HG03139 (cell line): ENCODE results near the gene OR10D3.
"Not testable (repeated sequence)": the region's sequence is repeated elsewhere in the genome, so short reads cannot be mapped to it uniquely, and the experiment has no call there.

ENCODE experiments used
- ATAC-seq: cut with Tn5 transposase; IDR thresholded peaks from one replicate; pipeline ENCODE4 v1.9.1; 2021; ENCODE audit not compliant: unreplicated experiment

Gene OR10D3, protein sequence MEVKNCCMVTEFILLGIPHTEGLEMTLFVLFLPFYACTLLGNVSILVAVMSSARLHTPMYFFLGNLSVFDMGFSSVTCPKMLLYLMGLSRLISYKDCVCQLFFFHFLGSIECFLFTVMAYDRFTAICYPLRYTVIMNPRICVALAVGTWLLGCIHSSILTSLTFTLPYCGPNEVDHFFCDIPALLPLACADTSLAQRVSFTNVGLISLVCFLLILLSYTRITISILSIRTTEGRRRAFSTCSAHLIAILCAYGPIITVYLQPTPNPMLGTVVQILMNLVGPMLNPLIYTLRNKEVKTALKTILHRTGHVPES

DNA sequence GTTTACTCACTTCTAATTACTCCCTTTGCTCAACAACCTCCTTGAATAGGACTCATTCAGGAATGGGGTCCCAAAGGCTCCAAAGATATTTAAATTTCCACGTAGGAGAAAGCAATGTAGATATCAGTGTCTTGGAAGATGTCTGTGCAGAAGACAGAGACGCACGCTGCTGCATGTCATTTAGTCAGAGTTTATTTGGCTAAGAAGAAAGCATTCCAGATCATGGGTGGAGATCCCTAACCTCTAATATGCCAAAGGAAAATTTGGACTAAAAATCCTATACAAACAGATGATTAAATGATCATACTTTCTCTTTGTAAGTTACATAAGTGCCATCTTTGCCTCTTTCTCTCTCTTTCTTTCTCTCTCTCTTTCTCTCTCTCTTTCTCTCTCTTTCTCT, at the start of gene OR10D3:
Gene OR10D3, plus strand, starts transcription at position 278 of the 400 bp plus-strand sequence. CDS start 1,925 bp downstream, outside the sequence.
- ATAC-seq, result no peak

DNA sequence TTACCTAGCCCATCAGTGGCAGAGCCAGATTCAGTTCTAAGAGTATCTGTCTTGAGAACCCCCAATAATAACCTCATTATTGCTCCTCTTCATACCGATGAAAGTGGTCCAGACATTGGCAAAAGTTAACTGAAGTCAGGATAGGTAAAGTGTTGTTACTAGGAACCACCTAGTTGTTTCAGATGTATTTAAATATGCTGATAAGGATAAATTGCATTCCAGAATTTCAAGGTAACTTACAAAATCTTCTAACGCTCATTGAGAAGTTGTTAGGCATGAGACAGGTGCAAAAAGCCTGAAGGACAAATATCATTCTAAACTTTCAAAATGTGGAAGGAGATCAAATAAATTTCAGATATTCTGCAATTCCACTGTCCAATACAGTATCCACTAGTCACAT, 40.1 kb upstream of the OR10D3 start:
- ATAC-seq, result no peak

DNA sequence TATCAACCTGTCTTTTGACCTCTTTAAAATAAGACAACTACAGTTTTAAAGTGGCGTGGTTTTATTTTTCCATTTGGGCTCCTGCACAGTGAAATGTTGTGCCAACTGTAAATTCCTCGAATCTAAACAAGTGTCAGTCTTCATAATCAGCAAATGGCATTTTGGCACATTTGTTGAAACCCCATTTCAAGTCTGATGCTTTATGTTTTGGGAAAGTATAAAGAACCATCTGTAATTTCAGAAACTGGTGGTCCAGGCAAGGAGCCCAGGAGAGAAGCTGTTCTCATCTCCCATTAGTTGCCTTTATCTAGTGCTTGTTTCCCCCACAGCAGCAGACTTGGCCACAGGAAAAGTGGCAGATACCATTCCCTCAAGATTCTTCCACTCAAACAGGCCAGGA, 35.2 kb upstream of the OR10D3 start:
- ATAC-seq, result no peak

DNA sequence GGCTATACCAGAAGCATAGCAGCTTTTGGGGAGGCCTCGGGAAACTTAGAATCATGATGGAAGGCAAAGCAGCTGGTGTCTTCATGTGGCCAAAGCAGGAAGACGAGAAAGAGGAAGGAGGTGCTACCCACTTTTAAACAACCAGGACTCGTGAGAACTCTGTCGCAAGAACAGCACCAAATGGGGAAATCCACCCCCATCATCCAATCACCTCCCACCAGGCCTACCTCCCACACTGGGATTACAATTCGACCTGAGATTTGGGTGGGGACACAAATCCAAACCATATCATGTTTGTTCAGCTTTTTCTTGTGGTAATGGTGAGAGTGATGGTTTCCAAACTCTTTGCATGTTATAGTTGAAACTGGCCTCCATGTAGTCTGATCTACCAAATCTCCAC, 32.5 kb upstream of the OR10D3 start:
- no peak for ATAC-seq

DNA sequence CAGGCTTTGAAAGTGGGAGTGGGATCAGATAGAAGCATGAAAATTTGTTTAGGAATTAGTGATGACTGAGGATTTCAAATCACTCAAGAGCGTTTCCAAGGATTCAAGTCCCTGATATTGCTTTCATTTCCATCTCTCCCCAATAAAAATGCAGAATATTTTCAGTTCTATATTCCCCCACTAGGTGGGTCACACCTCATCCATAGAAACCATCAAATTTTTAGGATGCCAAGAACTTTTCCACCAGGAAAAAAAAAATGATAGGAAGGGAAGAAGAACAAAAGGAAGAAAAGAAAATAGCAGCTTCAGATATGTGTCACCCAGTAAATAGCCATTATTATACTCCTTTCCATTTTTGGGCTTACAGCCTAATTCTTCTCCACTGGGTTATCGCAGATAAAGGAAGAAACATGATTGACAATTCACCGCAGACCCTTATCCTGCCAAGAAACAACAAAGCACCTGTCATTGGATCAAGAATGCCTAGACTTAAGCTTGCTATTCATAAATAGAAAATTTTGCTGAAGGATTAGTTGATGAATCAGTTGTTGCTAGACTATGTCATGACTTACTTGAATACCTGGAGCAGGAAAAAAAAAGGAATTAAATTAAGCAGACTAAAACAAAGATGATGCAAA, 30.3 kb upstream of the OR10D3 start:
- no peak for ATAC-seq

DNA sequence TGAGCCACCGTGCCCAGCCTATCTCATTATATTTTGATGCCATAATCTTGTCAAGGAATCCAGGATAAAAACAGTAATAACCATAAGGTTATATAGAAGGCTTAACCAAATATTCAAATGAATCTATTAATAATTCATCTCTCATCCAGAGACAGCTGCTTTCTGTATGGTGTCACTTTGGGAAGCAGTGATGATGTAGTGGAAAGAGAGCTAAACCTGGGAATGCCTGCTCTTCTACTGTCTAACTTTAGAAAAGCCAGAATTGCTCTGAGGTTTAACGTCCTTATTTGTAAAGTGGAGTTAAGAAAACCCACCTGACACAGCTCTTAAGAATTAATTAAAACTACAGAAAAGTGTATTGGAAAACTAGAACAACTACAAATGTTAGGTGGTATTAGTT, 29.3 kb upstream of the OR10D3 start:
- no peak for ATAC-seq

DNA sequence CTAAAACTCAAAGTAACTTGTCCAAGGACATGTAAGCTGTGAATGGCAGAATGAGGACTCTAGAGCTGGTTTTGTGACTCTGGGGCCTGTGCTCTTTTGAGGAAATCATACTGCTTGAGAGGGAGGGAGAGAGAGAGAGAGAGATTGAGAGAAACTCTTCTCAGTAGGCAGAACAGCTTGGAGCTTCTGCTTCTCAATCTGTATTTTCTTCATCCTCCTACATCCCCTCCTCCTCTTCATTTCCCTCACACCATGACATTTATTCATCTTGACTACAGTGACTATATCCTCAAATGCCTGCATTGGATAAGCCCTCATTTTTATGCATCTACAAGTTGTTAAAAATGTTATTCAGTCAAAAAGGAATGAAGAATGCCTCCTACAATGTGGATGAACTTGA, 23.7 kb upstream of the OR10D3 start:
- no peak for ATAC-seq

DNA sequence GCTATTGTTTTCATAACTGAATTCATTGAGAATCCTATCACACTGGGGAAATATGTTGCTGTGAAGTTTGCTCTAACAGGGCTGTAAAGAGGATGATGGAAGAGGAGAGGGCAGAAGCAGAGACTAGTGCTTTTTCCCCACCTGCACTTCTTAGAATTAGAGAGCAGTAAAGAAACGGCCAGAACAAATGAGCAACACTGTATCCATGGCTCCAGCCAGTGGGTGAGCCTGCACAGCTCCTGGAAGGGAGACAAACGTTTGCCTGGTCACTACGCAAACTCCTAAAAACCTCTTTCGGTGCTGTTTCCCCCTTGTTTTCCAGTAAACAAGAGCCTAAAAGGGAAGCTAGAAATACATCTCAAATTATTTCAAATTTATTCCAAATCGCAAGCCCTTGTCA, 22.2 kb upstream of the OR10D3 start:
- ATAC-seq, result no peak

DNA sequence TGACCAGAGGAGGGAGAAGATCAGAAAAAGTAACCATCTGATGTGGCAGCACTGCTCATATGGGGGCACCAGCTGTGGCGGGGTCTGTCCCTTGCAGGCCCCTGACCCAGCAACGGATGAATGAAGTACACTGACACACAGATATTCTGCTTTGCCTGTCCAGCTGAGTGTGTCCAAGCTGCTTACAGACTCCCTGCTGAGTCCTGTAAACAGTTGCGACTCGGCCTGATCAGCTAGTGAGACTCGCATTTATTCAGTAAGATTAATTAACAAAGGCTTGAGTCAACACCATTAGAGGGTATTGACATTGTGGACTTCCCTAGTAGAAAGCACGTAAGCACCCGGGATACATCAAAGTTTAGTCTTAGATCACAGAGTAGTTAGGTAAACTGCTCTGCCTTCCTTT, 15.3 kb upstream of the OR10D3 start:
- ATAC-seq, result no peak

DNA sequence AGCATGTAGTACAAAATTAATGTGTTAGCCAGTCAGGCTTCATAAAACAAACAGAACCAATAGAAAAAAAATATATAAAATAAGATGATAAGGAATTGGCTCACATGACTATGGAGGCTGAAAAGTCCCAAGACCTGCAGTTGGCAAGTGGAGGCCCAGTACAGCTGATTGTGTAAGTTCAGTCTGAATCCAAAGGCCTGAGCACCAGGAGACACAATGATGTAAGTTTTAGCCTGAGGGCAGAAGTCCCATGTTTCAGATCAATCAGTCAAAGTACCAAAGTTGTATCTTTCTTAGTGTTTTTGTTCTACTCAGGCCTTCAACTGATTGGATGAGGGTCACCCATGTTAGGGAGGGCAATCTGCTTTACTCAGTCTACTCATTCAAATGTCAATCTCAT, 14.3 kb upstream of the OR10D3 start:
- no peak for ATAC-seq

DNA sequence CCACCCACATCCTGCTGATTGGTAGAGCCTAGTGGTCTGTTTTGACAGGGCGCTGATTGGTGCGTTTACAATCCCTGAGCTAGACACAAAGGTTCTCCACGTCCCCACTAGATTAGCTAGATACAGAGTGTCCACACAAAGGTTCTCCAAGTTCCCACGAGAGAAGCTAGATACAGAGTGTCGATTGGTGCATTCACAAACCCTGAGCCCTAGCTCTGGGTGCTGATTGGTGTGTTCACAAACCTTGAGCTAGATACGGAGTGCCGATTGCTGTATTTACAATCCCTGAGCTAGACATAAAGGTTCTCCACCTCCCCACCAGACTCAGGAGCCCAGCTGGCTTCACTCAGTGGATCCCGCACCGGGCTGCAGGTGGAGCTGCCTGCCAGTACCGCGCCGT, 12.8 kb upstream of the OR10D3 start:
- ATAC-seq, result not testable (repeated sequence)

DNA sequence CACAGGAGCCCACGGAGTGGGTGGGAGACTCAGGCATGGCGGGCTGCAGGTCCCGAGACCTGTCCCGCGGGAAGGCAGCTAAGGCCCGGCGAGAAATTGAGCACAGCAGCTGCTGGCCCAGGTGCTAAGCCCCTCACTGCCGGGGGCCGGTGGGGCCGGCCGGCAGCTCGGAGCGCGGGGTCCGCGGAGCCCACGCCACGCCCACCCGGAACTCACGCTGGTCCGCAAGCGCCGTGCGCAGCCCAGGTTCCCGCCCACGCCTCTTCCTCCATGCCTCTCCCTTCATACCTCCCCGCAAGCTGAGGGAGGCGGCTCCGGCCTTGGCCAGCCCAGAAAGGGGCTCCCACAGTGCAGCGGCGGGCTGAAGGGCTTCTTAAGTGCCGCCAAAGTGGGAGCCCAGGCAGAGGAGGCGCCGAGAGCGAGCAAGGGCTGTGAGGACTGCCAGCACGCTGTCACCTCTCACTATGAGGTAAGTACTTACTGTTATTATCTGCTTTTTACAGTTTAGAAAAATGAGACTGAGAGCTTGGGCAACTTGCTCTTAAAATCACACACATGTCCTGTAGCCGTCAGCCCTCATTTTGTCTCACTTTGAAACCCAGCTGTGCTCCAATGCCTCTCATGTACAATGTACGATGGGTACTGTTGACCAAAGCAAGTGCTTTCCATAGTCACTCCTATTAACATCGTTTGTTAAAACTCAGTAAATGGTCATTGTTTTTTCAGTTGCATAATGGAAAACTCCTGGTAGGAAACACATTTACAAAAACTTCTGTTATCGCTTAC, 12.2 kb upstream of the OR10D3 start:
- no peak for ATAC-seq

DNA sequence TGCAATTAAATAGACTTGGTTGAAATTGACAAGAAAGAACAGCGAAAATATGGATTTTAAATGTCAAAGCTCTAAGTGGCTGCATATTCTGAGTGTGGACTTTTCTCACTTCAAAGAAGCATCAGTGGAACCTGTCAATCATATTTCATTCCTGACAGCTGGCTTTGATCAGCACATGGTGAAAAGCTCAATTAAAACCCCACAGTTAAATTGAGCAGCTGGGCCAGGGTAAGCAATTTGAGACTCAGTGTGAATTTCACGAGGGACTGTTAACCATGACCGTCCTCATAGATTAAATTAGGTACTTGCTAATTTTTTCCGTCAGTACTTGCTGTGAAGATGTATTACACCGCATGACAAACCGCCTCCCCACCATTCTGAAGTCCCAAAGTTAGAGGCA, 11.0 kb upstream of the OR10D3 start:
- ATAC-seq, result no peak

DNA sequence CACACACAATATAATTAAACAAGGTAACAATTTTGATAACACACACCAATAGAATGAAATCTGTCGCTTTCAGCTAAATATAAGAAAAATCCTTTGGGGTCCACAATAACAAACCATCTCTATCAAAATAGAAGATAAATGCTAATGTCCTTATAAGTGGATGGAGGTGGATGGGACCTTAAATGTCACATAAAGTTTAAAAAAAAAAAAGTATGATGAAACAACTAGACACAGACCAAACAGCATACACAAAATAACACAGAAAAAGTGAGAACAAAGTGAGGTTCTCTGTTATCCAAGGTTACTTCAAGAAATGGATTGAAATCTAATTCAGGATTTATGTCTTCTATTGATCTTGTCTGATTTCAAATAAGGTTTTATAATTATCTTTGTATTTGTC, 10.5 kb upstream of the OR10D3 start:
- ATAC-seq, result no peak

DNA sequence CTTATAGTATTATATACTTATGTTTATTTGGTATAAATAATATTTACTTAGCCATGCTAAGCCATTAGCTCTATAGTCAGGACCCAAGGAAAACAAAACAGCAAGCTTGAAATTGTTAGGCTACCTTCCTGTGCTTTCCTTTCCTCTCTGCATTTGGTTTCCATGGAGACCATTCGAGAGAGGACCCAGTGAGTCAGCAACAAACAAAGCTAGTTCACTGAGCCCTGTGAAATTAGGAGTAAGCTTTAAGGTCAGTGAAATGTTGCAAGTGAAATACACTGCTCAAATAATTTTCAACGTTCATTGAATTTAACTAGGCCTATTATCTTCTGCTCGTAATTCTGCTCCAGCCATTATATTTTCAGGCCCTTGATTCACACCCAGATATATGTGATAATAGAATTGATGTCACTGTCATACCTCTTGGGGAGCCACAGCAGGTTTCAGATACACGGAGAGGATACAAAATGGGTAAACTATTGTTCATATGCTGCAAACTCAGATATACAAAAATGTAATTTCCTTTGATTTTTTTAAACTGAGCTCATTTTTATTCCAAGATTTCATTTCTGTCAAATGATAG, 9.1 kb upstream of the OR10D3 start:
- ATAC-seq, result no peak

DNA sequence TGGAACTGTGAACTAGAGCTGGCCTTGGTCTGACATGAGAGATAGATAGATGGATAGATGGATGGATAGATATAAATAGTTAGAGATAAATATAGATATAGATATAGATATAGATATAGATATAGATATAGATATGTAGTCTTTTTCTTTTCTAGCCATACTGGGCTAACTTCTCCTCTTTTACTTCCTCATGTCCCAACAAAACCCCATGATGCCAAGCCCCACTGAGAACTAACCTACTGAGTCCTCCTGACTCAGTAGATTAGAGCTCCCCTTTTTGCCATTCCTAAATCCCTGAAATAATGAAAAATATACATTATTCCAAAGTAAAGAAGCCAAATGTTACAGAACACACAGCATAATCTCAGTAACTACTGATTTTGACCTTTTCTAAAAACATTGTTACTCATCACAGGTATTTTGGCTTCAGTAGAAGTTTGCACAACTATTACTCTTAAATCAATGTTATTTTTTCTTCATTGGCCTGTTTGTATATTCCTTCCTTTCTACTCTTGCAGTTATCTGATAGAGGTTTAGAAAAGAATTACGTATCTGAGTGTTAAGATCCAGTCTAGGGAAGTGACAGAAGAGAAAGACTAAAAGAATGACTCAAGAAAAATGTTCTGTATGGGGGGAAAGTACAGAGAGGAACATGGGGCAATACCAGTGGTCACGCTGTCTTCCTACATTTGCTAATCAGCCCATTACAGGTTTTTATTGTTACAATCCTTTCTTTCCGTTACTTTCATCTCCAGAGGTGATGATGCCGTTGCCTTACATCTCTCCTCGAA, 6.0 kb upstream of the OR10D3 start:
- ATAC-seq, result no peak

DNA sequence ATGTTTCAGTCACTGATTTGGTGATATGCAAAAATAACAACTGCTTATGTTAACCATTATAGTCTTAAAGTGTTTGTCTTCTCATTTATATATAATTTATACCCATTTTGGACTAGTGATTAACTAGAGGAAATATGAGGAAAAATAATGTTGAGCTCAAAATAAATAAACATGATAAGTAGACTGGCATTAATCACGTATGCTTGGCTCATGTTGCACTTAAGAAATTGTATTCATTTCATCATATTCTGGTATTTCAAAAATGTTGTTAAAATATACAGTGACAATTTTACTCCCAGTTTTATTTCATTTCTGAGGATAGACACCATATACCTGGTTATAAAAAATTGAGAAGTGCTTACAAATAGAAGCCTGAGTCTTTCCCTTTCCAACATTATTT, 3.8 kb upstream of the OR10D3 start:
- ATAC-seq, result no peak

DNA sequence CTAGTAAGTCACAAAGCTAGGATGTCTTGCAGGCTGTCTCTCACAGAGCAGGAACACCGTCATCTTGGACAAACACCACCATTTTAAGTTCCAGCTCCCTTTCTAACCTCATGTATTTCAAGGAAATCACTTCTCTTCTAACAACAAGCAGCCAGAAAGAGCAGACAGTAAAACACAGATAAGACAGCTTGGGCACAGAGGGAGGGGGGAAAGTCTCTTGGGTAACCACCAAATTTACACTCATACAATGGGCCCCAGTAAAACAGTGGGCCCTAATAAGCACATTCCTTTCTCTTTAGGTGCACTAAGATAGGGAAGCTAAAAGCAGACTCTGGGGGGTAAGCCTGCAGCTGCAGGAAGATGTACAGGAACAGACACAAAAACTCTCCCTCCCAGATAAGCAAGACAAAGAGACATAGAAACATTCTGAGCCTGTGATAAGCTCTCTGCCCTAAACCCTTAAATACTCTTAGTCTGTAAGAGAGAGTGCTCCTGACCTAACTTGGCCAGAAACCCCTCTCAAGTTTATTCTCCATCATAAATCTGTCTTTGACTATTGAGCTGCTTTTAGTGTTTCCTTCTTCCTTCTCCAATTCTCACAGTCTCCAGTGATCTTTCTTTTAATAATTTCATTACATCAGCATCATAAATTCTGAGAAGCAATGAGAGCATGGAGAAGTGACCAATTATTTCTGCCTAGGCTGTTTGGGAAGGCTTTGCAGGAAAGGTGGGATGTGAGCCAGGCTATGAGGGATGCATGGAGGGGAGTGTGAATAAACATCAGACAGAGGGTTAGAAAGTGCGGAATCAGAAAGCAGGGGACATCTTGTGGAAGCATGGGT, 7.4 kb downstream of the OR10D3 start:
- no peak for ATAC-seq

DNA sequence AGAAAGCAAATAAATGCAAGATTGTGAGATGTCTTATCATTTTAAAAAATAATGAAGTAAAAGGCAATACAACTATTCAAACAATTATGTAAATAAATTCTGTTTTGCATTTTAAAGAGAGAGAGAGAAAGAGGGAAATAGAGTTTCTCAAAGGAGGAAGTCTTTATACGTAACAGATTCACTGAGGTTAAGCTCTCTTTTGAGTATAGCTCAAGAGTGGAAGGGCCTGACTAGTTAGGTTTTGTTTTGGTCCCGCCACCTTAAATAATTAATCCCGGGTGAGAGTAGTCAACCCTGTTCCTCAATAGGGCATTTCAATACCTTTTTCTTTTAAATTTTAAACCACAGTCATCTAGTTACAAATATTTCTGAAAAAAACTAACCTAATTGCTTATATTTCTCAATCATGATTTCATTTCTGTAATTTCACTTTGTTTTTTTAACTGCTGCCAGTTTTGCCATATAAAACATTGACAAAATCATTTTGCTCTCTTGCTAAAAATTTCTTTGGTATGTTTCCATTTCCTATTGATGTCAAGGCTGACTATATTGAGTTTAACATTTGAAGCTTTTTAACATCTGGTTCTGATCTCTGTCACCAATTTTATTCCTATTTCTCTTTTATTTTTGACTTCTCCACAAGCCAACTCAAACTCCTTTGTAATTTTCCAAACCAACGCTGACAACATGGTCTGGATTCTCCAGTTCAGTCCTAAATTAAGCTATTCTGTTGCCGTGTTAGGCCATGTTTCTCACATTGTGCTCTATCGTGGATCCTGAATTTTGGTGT, 10.3 kb downstream of the OR10D3 start:
- ATAC-seq, result peak; percentile 81
